Activated naive CD8-positive, alpha-beta T cell treated with anti-CD3 and anti-CD28 coated beads, Interleukin-2, amount 50 U/mL, for 16 hours (primary cell): ENCODE data around the gene ANKUB1.

Experiments used
- DNase-seq: peaks from one replicate; pipeline ENCODE4 v3.0.0-alpha.2; 2020; ENCODE audit warnings: low read depth, low spot score

ANKUB1 gene

DNA sequence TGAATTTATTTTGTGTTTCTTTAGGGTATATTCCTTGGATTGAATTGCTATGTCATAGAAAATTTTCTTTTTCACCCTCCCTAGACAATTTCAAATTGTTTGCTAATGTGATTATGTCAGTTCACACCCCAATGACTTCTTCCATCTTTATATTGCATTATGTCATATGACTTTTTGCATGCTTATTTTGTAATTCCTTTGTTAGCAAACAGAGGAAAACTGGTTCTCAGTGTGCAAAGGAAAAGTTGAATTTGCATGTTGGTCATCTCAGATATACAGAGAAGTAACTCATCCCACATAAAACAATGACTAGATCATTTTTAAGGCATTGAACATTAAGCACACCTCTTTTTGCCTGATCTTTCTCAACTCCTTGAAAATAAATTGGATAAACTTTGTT lies 17.3 kb upstream of the ANKUB1 start:
- DNase-seq = no peak

GRCh38 chr3:149808209-149808829 lies 16.0 kb upstream of the ANKUB1 start:
- no peak for DNase-seq

DNA sequence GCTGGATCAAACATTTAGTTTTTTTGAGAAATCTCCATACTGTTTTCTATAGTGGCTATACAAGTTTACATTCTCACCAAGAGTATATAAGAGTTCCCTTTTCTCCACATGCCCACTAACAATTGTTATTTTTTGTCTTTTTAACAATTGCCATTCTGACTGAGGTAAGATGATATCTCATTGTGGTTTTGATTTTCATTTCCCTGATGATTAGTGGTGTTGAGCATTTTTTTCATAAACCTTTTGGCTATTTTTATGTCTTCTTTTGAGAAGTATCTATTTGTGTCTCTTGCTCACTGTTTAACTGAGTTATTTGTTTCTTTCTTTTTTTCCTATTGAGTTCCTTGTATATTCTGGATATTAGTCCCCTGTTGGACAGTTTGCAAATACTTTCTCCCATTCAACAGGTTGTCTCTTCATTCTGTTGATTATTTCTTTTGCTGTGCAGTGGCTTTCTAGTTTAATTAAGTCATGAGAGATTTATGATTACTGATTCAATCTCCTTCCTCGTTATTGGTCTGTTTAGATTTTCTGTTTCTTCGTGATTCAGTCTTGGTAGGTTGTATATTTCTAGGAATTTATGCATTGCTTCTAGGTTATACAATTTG lies 13.9 kb upstream of the ANKUB1 start:
- no peak for DNase-seq

GRCh38 chr3:149801639-149802038 lies 9.3 kb upstream of the ANKUB1 start:
- DNase-seq = no peak

- DNase-seq = no peak
Observed at GRCh38 chr3:149801195-149801594, 8.8 kb upstream of the ANKUB1 start.

- no peak for DNase-seq
Observed at GRCh38 chr3:149800693-149801092, 8.3 kb upstream of the ANKUB1 start.

- DNase-seq = no peak
Observed at GRCh38 chr3:149796026-149796425, 3.7 kb upstream of the ANKUB1 start.

DNA sequence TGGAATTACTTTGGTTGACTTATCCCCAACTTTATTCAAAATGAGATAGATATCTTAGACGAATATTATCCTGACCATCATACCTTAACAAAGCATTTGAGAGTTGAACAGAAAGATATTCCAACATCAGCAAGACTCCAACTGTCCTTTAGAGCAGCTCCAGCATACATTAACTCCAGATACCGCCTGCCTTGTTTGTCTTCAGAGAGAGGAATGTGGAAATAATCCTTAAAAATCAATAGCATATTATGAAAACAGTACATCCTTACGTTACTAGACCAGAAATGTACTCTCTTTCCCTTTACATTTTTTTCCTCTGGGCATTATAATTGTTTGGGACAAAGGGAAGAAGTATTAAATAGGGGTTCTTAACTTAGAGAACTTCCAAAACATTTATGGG lies 1.7 kb downstream of the ANKUB1 start:
- DNase-seq = no peak

GRCh38 chr3:149790268-149790667 lies 2.1 kb downstream of the ANKUB1 start:
- no peak for DNase-seq

- DNase-seq = no peak
Observed at GRCh38 chr3:149784064-149784704, 8.2 kb downstream of the ANKUB1 start.

- no peak for DNase-seq
Observed at GRCh38 chr3:149783576-149783975, 8.8 kb downstream of the ANKUB1 start.

- no peak for DNase-seq
Observed at GRCh38 chr3:149781741-149782140, 10.6 kb downstream of the ANKUB1 start.

- no peak for DNase-seq
Observed at GRCh38 chr3:149781211-149781610, 11.1 kb downstream of the ANKUB1 start.

- no peak for DNase-seq
Observed at GRCh38 chr3:149777414-149778214, 14.7 kb downstream of the ANKUB1 start.

DNA sequence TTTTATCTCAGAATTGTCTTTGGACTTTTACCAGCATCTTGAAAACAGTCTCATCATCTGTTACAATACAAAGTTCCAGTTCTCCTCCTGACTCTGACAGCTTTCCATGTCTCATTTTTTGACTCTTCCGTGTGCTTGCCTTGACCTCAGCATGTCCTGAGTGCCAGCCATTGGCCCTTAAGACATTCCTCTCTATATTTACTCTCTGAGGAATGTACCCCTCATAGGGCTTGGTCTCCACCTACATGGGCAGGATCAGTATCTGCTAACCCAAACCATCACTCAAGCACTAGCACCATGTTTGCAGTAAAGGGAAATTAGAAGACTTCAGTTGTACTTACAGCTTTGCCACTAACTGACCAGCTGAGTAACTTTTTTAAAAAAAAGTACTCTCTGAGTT lies 16.2 kb downstream of the ANKUB1 start:
- DNase-seq = no peak

GRCh38 chr3:149772861-149773260 lies 19.5 kb downstream of the ANKUB1 start:
- DNase-seq = no peak

- no peak for DNase-seq
Observed at GRCh38 chr3:149771652-149772271, 20.6 kb downstream of the ANKUB1 start.

DNA sequence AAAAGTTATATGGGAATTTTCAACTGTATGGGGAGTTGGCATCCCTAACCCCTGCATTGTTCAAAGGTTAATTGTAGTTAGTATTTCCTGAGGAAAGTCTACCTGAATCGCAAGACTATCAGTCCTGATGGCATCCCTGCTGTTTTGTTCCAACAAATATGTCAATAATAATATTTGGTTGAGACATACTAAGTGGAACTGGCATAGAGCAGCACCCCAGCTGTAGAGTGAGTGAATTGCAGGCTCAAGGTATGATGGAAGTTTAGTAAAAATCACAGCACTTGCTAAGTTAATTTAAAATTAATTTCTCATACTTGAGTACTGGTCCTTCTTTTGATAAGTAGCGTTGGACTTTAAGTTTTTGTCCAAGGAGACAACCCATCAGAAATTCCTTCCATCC lies 22.1 kb downstream of the ANKUB1 start:
- DNase-seq = no peak

- no peak for DNase-seq
Observed at GRCh38 chr3:149768704-149769103, 23.6 kb downstream of the ANKUB1 start.

DNA sequence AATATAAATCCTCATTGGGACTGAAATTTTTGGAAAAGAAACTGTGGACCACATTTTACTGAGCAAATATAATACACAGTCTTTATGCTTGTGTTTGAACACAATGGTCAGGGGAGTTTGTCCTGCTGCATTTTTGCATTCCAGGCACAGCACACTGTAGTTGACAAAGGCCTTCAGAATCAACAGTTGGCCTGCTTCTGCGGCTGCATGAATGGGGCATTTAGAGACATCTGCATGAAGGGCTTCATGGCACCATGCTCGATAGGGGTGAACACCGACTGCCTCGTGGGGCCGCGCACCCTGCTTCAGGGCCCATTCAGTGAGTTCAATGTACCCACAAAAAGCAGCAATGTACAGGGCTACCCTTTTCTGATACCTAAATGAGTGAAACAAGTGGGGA lies 24.6 kb downstream of the ANKUB1 start:
- no peak for DNase-seq

- DNase-seq = no peak
Observed at GRCh38 chr3:149765762-149766334, 26.5 kb downstream of the ANKUB1 start.

DNA sequence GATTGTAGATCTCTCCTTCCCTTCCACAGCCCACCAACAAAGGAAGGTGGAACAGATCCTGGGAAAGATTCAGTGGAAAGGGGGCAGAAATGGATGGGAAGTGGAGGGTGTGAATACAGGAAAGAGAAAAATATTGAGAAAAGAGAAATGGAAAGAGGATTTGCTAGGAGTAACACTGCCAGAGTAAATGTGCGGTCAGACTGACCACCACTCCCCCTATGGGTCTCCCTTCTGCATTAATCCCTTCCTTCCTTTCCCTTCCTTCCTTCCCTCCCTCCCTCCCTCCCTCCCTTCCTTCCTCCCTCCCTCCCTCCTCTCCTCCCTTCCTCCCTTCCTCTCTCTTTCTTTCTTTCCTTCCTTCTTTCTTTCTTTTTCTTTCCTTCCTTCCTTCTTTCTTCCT lies 28.1 kb downstream of the ANKUB1 start:
- no peak for DNase-seq
